Nephron (organoid): Measurements from ENCODE around the gene SALL4.
A peak's percentile ranks its signal among the peaks of the same experiment; 100 is the strongest.
"Not testable (repeated sequence)": the region's sequence is repeated elsewhere in the genome, so short reads cannot be mapped to it uniquely, and the experiment has no call there.

Experiments used
- H3K27ac Mint-ChIP-seq, 3 experiments: 2 replicates each; pipeline ENCODE4 v1.8.0; 2020; ENCODE audit warnings: mixed read lengths in 3 of 3, mild to moderate bottlenecking in 2 of 3, moderate library complexity in 1 of 3
- H3K27me3 Mint-ChIP-seq: 2 replicates; pipeline ENCODE4 v1.8.0; 2021; ENCODE audit warnings: low read depth, mild to moderate bottlenecking, moderate library complexity, mixed read lengths
- H3K36me3 Mint-ChIP-seq: 2 replicates; pipeline ENCODE4 v1.8.0; 2020; ENCODE audit warnings: low read depth, mixed read lengths
- H3K4me1 Mint-ChIP-seq: 2 replicates; pipeline ENCODE4 v1.8.0; 2020; ENCODE audit warnings: mixed read lengths
- H3K4me3 Mint-ChIP-seq, 3 experiments: 2 replicates each; pipeline ENCODE4 v1.8.0; 2020; ENCODE audit warnings: mild to moderate bottlenecking in 3 of 3, mixed read lengths in 3 of 3, moderate library complexity in 2 of 3
- H3K9me3 Mint-ChIP-seq: 2 replicates; pipeline ENCODE4 v1.8.0; 2020; ENCODE audit warnings: mixed read lengths
- CTCF ChIP-seq, 3 experiments: fragments of 200-600 bp; sonication (generic); IDR thresholded peaks; one replicate each; pipeline ENCODE4 v1.5.0; 2021; ENCODE audit warnings: antibody characterized with exemption in 3 of 3; ENCODE audit not compliant: unreplicated experiment in 3 of 3

Gene SALL4

GRCh38 chr20:51832276-51832675 lies 30.0 kb upstream of the SALL4 start:
- Mint-ChIP-seq H3K27me3 (peaks cover 16% of the 10 kb centered on the region), H3K4me3 (no peak overlapping the region), H3K9me3 (peaks cover 2% of the 10 kb centered on the region), H3K36me3 (no peaks in the 10 kb centered on the region), H3K4me1 (peaks cover 20% of the 10 kb centered on the region), H3K27ac (peak overlapping the region; percentile 50 to 69 (median 51))
- no peak for TF ChIP-seq CTCF (IDR thresholded peaks at IDR 0.05; ENCODE audit: unreplicated experiment in 3 of 3)

GRCh38 chr20:51831866-51832265 lies 29.5 kb upstream of the SALL4 start:
- Mint-ChIP-seq H3K27ac (peak overlapping the region; percentile 50 to 69 (median 51)), H3K9me3 (peaks cover 2% of the 10 kb centered on the region), H3K4me3 (no peak overlapping the region), H3K4me1 (peaks cover 20% of the 10 kb centered on the region), H3K27me3 (peaks cover 16% of the 10 kb centered on the region), H3K36me3 (no peaks in the 10 kb centered on the region)
- no peak for TF ChIP-seq CTCF (IDR thresholded peaks at IDR 0.05; ENCODE audit: unreplicated experiment in 3 of 3)

- peak overlapping the region in 1 of 3 experiments; percentile 5 for H3K27ac Mint-ChIP-seq
These were observed 28.2 kb upstream of the SALL4 start for GRCh38 chr20:51830538-51830937.

GRCh38 chr20:51828762-51829161 lies 26.4 kb upstream of the SALL4 start:
- H3K4me3 Mint-ChIP-seq = no peak overlapping the region
- H3K4me1 Mint-ChIP-seq = peaks cover 20% of the 10 kb centered on the region
- H3K27ac Mint-ChIP-seq = peak overlapping the region; percentile 11 to 38 (median 32)
- no peak for TF ChIP-seq CTCF (IDR thresholded peaks at IDR 0.05; ENCODE audit: unreplicated experiment in 3 of 3)
- peaks cover 4% of the 10 kb centered on the region for H3K9me3 Mint-ChIP-seq
- H3K27me3 Mint-ChIP-seq = peaks cover 13% of the 10 kb centered on the region
- no peaks in the 10 kb centered on the region for H3K36me3 Mint-ChIP-seq

More at GRCh38 chr20:51830538-51830937, 28.2 kb upstream of the SALL4 start:
- H3K4me3 Mint-ChIP-seq = no peak overlapping the region
- peaks cover 2% of the 10 kb centered on the region for H3K9me3 Mint-ChIP-seq
- peaks cover 16% of the 10 kb centered on the region for H3K27me3 Mint-ChIP-seq
- TF ChIP-seq CTCF (IDR thresholded peaks at IDR 0.05; ENCODE audit: unreplicated experiment in 3 of 3) = no peak
- peaks cover 20% of the 10 kb centered on the region for H3K4me1 Mint-ChIP-seq
- H3K36me3 Mint-ChIP-seq = no peaks in the 10 kb centered on the region

GRCh38 chr20:51826372-51826771 lies 24.1 kb upstream of the SALL4 start:
- Mint-ChIP-seq H3K36me3 (no peaks in the 10 kb centered on the region), H3K27me3 (peaks cover 16% of the 10 kb centered on the region), H3K4me3 (no peak overlapping the region), H3K27ac (no peak overlapping the region), H3K9me3 (peaks cover 4% of the 10 kb centered on the region), H3K4me1 (peaks cover 10% of the 10 kb centered on the region)
- TF ChIP-seq CTCF (IDR thresholded peaks at IDR 0.05; ENCODE audit: unreplicated experiment in 3 of 3) = no peak

GRCh38 chr20:51818479-51819008 lies 16.2 kb upstream of the SALL4 start:
- Mint-ChIP-seq H3K27ac (no peak overlapping the region), H3K4me1 (no peaks in the 10 kb centered on the region), H3K36me3 (no peaks in the 10 kb centered on the region), H3K27me3 (peaks cover under 1% of the 10 kb centered on the region), H3K4me3 (no peak overlapping the region), H3K9me3 (no peaks in the 10 kb centered on the region)
- TF ChIP-seq CTCF (IDR thresholded peaks at IDR 0.05; ENCODE audit: unreplicated experiment in 3 of 3) = no peak

GRCh38 chr20:51816856-51817255 lies 14.5 kb upstream of the SALL4 start:
- not testable (repeated sequence) for H3K27me3 Mint-ChIP-seq, H3K4me1 Mint-ChIP-seq, H3K36me3 Mint-ChIP-seq, H3K27ac Mint-ChIP-seq, H3K4me3 Mint-ChIP-seq, H3K9me3 Mint-ChIP-seq
